Measurements from ENCODE around the gene RAD50.

RAD50 gene

GRCh38 chr5:132655821-132656773 lies 99.3 kb downstream of the RAD50 start:
- intact Hi-C loops (cut with micrococcal nuclease) = no loop called here
- Mint-ChIP-seq H3K4me3 (no peak overlapping the region), H3K27ac (no peak overlapping the region), H3K36me3 (ENCODE audit: low read depth) (no peaks in the 10 kb centered on the region), H3K27me3 (peaks cover 52% of the 10 kb centered on the region), H3K4me1 (ENCODE audit: low read depth) (peaks cover 9% of the 10 kb centered on the region), H3K9me3 (no peaks in the 10 kb centered on the region)

GRCh38 chr5:132656774-132657355 lies 100.1 kb downstream of the RAD50 start:
- peaks cover 50% of the 10 kb centered on the region for H3K27me3 Mint-ChIP-seq
- H3K27ac Mint-ChIP-seq = no peak overlapping the region

GRCh38 chr5:132657676-132658380 lies 101.1 kb downstream of the RAD50 start, which contains the start of gene IL13:
Gene IL13, plus strand, starts transcription at chr5:132658173. Its CDS starts 14 bp downstream, at chr5:132658187.
- peaks cover 12% of the 10 kb centered on the region for H3K4me1 Mint-ChIP-seq (ENCODE audit: low read depth)
- peaks cover 42% of the 10 kb centered on the region for H3K27me3 Mint-ChIP-seq
- no peak within 1 kb of the TSS for H3K27ac Mint-ChIP-seq
- intact Hi-C loops (cut with micrococcal nuclease) = no loop called here
- no peaks in the 10 kb centered on the region for H3K36me3 Mint-ChIP-seq (ENCODE audit: low read depth)
- H3K9me3 Mint-ChIP-seq = no peaks in the 10 kb centered on the region
- H3K4me3 Mint-ChIP-seq = no peak within 1 kb of the TSS

More at GRCh38 chr5:132656774-132657355, 100.1 kb downstream of the RAD50 start:
- Mint-ChIP-seq H3K36me3 (ENCODE audit: low read depth) (no peaks in the 10 kb centered on the region), H3K9me3 (no peaks in the 10 kb centered on the region), H3K4me1 (ENCODE audit: low read depth) (peaks cover 12% of the 10 kb centered on the region), H3K4me3 (no peak overlapping the region)
- intact Hi-C loops (cut with micrococcal nuclease) = no loop called here

- intact Hi-C loops (cut with micrococcal nuclease) = no loop called here
- no peaks in the 10 kb centered on the region for H3K36me3 Mint-ChIP-seq (ENCODE audit: low read depth)
- H3K27me3 Mint-ChIP-seq = peaks cover 39% of the 10 kb centered on the region
- peaks cover 12% of the 10 kb centered on the region for H3K4me1 Mint-ChIP-seq (ENCODE audit: low read depth)
- no peaks in the 10 kb centered on the region for H3K9me3 Mint-ChIP-seq
- no peak overlapping the region for H3K4me3 Mint-ChIP-seq
- H3K27ac Mint-ChIP-seq = no peak overlapping the region
Measured at GRCh38 chr5:132658381-132659302, 101.9 kb downstream of the RAD50 start.

- Mint-ChIP-seq H3K36me3 (ENCODE audit: low read depth) (no peaks in the 10 kb centered on the region), H3K4me1 (ENCODE audit: low read depth) (peaks cover 12% of the 10 kb centered on the region), H3K27ac (no peak overlapping the region), H3K27me3 (peaks cover 28% of the 10 kb centered on the region), H3K9me3 (no peaks in the 10 kb centered on the region), H3K4me3 (no peak overlapping the region)
- intact Hi-C loops (cut with micrococcal nuclease) = no loop called here
Measured at GRCh38 chr5:132659598-132660493, 103.1 kb downstream of the RAD50 start.

GRCh38 chr5:132661231-132662003 lies 104.6 kb downstream of the RAD50 start:
- peaks cover 11% of the 10 kb centered on the region for H3K4me1 Mint-ChIP-seq (ENCODE audit: low read depth)
- no peaks in the 10 kb centered on the region for H3K9me3 Mint-ChIP-seq
- intact Hi-C loops (cut with micrococcal nuclease) = no loop called here
- H3K36me3 Mint-ChIP-seq (ENCODE audit: low read depth) = no peaks in the 10 kb centered on the region
- no peak overlapping the region for H3K4me3 Mint-ChIP-seq
- no peak overlapping the region for H3K27ac Mint-ChIP-seq
- peaks cover 15% of the 10 kb centered on the region for H3K27me3 Mint-ChIP-seq

- no peak overlapping the region for H3K4me3 Mint-ChIP-seq
- H3K27me3 Mint-ChIP-seq = peaks cover 9% of the 10 kb centered on the region
- H3K36me3 Mint-ChIP-seq (ENCODE audit: low read depth) = no peaks in the 10 kb centered on the region
- no peaks in the 10 kb centered on the region for H3K9me3 Mint-ChIP-seq
- H3K27ac Mint-ChIP-seq = no peak overlapping the region
- intact Hi-C loops (cut with micrococcal nuclease) = no loop called here
- peaks cover 5% of the 10 kb centered on the region for H3K4me1 Mint-ChIP-seq (ENCODE audit: low read depth)
Measured at GRCh38 chr5:132662004-132662401, 105.2 kb downstream of the RAD50 start.

- Mint-ChIP-seq H3K27ac (no peak overlapping the region), H3K27me3 (peaks cover 2% of the 10 kb centered on the region), H3K4me1 (ENCODE audit: low read depth) (peaks cover 5% of the 10 kb centered on the region), H3K9me3 (no peaks in the 10 kb centered on the region), H3K36me3 (ENCODE audit: low read depth) (no peaks in the 10 kb centered on the region), H3K4me3 (no peak overlapping the region)
- intact Hi-C loops (cut with micrococcal nuclease) = no loop called here
Measured at GRCh38 chr5:132662925-132663770, 106.4 kb downstream of the RAD50 start.

GRCh38 chr5:132663771-132664695 lies 107.3 kb downstream of the RAD50 start:
- H3K9me3 Mint-ChIP-seq = no peaks in the 10 kb centered on the region
- intact Hi-C loops (cut with micrococcal nuclease) = no loop called here
- H3K4me3 Mint-ChIP-seq = no peak overlapping the region
- H3K36me3 Mint-ChIP-seq (ENCODE audit: low read depth) = no peaks in the 10 kb centered on the region
- H3K27ac Mint-ChIP-seq = no peak overlapping the region
- no peaks in the 10 kb centered on the region for H3K27me3 Mint-ChIP-seq
- peaks cover 5% of the 10 kb centered on the region for H3K4me1 Mint-ChIP-seq (ENCODE audit: low read depth)

GRCh38 chr5:132664696-132665209 lies 108.0 kb downstream of the RAD50 start:
- no peaks in the 10 kb centered on the region for H3K36me3 Mint-ChIP-seq (ENCODE audit: low read depth)
- no peaks in the 10 kb centered on the region for H3K9me3 Mint-ChIP-seq
- H3K27me3 Mint-ChIP-seq = no peaks in the 10 kb centered on the region
- no peak overlapping the region for H3K27ac Mint-ChIP-seq
- intact Hi-C loops (cut with micrococcal nuclease) = no loop called here
- H3K4me3 Mint-ChIP-seq = no peak overlapping the region
- H3K4me1 Mint-ChIP-seq (ENCODE audit: low read depth) = peaks cover 5% of the 10 kb centered on the region

Measured in dendritic cell treated with granulocyte-macrophage colony-stimulating factor and Interleukin-4, amounts not matched to agents 40 ng/mL and 50 ng/mL, for 4 days (primary cell).